Ammon's horn (tissue), 1 donor: ENCODE data around the gene NCKAP5.

Experiments
- DNase-seq: peaks from one replicate; pipeline ENCODE4 v3.0.0-alpha.2; 2016; ENCODE audit warnings: low spot score

NCKAP5 gene

DNA sequence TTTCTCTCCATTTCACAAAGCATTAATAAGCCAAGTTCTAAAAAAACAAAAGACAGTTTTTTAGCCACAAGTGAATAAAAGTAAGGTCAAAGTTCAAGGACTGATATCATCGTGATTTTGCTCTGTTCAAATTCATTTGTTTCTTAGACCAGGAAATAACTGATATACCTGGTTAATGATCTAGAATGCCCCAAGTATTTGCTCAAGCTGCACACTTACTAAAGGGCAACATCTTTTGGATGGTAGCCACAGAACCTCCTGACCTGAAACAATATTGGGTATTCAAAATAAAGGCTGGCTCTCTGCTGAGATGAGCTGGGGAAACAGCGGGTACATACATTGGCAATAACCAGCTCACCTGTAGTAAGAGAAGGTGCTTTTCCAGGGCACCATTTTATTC lies 583.5 kb downstream of the NCKAP5 start:
- DNase-seq = no peak

DNA sequence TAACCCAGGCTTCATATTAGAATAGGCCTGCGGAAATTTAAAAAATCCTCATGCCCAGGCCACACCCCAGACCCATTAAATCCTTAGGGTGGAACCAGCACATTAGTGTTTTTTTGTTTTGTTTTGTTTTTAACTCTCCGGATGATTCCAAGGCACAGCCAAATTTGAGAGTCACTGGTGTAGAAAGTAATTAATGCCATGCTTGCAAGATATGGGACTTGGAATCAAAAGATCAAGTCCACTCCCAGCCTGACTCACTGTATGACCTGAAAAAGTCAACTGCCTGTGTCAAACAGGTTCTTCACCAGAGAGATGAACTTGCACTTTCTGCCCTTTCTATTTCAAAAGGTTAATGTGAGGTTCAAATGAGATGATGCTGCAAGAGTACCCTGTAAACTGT lies 588.0 kb downstream of the NCKAP5 start:
- DNase-seq = no peak

DNA sequence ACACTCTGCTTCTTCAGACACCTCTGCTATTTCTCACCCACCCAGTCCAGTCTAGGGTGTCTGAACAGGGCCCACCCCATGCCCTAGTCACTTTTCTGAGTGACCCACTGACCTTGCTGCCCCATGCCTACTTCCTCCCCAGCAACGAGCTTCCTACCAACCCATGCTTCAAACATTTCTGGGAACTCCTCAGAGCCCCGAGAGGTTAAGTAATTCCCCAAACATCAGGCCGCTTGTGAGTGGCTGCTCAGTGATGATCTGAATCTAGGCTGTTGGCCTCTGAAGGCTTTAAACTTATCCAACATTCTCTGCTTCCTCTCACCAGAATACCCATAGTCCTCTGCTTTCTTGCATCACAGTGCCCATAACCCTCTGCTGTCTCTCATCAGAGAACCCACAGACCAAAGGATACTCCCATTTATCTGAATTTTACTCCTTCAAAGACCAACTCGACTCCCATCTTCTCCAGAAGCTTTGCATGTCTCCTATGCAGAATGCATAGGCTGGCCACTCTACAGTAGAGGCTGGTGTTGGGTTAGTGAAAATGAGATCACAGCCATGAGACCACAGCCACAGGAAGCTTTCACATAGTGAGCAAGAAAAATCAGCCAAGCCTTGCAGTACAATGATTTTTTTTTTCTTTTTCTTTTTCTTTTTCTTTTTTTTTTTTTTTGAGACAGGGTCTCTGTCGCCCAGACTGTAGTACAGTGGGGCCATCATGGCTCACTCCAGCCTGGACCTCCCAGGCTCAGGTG lies 588.7 kb downstream of the NCKAP5 start:
- no peak for DNase-seq

DNA sequence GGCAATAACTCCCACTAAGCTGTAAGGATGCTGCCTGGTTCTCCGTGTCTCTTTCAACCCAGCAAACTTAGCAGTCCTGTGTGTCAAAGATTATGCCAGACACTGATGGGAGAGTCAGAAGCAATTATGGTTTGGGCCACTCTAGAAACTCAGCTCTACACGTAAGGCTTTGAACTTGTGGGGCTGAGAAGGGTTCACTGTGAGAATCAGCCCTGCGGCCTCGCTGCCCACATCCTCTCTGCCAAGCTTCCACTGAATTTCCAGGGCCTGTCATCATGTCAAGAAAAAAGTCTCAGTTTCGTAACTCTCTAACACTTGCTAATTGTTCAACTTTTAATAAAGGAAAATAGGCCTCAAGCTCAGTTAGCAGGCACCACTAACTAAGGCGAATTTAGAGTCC lies 589.4 kb downstream of the NCKAP5 start:
- peak; percentile 22 for DNase-seq

DNA sequence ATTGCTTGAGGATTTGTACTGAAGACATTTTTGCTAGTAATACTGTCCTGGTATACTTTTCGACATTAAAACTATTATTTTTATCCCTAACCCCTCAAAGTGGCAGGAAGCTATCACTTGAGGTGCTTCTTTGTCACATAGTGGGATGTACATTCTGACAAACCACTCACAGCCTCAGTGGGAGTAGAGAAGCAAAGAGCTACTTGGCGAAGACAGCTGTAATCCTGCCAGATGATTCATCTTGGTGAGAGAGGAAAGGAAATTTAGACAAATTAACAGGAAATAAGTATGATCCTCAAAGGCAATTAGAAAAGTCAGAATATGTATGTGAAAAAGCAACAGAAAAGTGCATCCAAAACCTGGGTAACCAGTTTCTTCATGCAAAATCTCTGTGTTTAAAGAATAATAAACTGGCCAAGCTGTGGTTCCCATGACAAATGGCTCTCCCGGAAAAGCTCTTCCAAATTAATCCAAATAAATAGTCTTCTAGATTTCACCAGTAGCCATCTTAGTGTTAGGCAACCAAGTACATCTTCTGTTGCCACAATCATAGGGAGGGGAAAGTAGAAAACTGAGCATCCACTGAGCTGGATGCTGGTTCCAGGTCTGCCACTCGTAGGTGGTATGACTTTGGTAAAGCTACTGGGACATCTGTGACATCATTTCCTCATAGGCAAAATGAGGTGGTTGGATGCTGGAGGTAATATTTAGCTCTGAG lies 590.3 kb downstream of the NCKAP5 start:
- DNase-seq = peak; percentile 20

DNA sequence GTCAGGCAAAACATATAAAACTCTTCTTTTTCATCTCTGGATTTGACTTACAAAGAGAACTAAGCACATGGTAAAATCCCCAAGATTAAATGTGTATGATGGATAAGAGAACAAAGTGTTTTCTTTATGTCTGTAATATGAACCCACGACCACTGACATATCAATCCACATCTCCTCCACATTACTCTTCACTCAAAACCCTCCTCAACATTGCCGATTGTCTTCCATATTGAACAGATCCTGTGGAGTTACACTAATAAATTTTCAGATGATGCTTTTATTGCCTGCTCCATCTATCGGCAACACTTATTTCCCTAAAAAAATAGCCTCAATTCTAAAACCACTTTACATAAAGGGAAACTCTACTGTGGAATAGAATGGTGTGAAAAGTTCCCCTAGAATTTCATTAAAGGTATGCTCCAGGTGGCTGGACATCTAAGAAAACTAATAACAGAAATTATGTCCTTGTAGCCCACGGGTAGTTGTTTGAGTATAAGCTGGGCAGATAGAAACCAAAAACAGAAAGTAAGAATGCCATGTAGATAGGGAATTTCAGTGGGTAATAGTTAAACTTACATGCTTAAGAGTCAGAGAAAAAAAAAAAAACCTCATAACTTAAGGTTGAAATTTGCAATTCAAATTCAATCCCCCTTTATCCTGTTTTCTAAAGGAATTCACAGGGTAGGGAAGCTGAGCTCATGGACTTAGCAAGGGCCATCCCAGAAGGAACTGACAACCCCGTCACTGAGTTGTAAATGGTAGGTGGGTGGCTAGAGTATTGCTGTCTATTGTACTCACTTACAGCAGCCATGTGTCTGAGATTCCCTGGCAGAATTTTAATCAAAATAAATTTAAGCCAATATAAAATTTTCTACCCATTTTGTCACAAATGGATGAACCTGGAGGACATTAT lies 592.8 kb downstream of the NCKAP5 start:
- no peak for DNase-seq

DNA sequence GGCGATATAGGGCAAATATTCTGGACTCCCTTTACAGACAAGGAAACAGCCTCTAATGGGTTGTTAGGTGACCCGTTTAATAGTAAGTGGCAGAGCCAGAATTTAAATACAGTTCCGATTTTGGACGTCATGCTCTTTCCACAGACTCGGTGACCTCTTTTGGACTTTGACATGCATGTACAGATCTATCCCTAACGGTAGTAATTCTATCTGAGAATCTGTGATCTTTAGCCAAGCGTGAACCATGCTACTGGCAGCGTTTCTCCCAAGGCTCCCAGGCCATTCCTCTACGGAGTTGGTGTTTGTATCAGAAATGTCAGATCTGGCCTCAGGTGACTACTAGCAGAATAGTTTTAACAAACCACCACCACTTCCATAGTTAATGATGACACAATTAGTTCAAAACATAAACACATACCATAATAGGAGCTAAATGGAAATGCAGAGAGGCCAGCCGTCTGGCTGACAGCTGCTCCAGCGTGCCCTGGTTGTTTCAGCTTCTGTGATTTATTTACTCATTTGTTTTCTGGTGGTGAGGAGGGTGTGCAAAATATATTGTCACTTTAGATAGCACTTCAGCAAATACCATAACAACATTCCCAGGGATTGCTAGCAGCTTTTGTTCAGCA lies 593.7 kb downstream of the NCKAP5 start:
- no peak for DNase-seq

DNA sequence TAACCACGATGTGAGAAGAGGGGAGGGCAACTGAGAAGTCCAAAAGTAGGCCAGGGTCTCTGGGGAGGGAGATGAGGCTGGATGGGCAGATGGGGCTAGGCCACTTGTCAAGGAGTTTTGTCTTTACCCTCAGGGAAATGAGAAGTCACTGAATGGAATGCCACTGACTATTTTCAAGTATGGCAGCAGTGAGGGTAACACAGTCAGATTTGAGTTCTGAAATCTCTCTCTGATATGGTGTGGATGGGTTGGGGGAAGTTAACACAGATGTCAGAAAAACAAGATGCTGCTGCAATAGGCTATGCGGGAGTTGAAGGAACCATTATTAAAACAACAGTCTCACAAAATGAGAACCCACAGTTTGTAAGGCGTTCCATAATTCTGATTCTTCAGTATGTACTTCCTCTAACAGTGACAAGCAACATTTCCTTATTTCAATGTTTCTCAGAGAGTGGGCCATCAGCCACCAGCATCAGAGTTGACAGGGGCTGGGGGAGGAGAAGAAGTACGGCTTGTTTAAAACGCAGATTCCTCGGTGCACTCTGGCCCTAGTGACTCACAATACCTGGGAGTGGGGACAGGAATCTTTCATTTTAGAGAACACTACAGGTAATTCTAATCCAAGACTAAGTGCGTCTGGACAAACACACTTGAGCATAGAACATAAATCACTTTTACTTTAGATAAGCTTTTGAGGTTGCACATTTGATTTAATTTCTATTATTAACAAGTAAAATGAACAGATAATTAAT lies 596.8 kb downstream of the NCKAP5 start:
- no peak for DNase-seq

DNA sequence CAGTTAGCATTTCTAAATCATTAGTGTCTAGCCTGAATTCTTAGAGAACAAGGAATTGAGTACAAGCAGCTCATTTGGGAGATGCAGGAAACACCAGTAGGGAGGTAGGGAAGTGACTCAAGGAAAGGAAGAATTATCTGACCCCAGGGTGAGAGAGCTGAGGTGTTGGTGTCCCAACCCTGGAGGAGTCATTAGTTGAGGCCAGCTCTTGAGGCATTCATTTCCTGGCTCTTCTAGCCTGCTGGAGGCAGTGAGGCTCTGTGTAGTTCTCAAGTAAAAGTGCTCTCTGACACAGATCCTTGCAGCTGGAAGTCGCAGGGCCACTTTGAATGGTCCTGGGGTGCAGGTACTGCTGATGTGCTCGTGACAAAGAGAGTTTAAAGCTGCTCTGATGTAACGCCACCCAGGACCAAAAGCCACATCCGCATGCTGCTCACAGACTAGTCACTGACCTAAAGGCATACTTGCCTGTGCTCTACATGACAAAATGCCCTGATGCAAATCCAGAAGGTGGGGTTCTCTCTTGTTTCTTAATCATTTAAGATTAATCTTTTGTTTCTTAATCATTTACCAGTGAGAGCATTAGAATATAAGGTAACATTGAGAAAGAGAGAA lies 598.8 kb downstream of the NCKAP5 start:
- DNase-seq = no peak

DNA sequence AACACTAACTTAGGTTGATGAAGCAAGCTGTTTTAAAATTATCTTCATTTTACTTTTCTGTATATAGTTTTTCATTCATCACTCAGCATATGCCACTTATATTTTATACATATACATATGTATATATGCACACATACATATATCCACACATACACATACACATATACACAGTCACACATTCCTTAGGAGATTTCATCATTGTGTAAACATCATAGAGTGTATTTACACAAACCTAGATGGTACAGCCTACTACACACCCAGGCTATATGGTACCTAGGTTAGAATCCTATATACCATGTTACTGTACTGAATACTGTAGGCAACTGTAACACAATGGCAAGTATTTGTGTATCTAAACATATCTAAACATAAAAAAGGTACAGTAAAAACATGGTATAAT lies 602.8 kb downstream of the NCKAP5 start:
- DNase-seq = no peak

DNA sequence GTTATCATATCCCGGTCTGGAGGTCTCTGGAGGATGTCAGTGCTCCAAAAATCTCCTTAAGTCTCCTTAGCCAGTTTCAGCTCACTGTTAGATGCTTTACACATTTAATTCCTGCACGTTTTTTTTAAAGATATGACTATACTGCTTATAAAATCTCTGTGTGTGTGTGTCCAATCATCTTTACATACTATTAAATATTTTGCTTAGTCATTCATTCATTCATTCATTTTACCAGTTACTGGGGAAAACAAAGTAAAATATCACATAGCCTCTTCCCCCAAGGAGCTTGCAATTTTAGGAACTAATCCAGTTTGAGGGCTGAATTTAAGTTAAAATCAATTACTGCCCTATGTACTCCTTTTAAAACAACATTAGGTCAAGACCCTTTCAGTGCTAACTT lies 605.1 kb downstream of the NCKAP5 start:
- DNase-seq = no peak

DNA sequence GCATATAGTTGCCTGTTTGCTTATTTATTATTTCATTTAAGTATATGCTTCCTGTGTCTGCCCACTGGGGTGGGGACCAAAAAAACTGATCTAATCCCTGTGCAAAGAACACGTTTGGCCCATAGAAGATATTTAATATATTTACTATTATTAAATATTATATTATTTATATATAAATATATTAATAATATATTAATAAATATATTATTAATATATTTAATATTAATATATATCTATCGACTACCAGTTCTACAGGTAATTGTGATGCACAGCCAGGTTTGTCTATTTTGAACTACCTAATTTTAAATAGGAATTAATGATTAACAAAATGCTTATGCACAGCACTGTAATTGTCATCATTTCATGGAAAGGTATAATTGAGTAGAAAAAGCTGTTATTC lies 609.4 kb downstream of the NCKAP5 start:
- no peak for DNase-seq

DNA sequence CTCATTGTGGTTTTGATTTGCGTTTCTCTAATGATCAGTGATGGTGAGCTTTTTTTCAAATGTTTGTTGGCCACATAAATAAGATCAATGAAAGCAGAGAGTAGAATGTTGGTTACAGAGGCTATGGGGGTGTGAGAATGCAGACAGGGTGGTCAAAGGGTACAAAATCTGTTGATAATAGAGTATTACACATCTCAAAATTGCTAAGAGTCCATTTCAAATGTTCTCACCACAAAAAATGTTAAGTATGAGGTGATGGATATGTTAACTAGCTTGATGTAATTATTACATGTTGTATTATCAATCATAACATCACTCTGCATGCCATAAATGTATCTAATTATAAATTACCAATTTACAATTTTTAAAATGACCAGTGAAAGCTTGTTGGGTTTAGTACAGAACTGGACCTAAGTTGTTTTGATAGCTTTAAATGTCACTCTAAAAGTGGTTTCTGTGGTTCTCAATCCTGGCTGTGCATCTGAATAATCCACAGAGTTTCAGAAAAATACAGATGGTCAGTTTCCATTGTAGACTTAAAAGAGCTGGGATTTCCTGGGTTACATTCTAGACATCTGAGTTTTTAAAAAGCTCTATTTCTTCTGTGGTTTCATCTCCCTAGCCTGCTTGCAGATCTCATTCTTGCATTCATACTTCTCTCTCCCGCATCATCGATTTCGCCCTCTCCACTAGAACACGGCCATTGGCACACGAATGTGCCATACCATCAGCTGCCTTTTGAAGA lies 612.2 kb downstream of the NCKAP5 start:
- DNase-seq = no peak

DNA sequence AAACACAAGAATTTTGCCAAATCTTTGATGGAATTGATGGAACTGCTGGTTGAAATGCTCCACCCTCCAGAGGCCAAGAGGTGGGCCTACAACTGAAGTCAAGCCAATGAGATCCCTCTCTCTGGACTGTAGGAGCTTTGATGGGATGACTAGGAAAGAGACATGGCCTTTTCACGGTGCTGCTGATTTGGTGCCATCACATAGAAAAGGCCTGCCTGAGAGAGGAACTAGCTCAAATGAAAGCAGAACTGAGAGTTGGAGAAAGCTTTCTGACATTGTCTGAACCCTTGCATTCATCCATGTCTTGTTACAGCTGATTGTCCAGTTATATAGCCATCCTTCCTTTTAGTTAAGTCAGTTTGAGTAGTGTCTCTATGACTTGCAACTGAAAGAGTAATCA lies 614.5 kb downstream of the NCKAP5 start:
- peak; percentile 46 for DNase-seq

DNA sequence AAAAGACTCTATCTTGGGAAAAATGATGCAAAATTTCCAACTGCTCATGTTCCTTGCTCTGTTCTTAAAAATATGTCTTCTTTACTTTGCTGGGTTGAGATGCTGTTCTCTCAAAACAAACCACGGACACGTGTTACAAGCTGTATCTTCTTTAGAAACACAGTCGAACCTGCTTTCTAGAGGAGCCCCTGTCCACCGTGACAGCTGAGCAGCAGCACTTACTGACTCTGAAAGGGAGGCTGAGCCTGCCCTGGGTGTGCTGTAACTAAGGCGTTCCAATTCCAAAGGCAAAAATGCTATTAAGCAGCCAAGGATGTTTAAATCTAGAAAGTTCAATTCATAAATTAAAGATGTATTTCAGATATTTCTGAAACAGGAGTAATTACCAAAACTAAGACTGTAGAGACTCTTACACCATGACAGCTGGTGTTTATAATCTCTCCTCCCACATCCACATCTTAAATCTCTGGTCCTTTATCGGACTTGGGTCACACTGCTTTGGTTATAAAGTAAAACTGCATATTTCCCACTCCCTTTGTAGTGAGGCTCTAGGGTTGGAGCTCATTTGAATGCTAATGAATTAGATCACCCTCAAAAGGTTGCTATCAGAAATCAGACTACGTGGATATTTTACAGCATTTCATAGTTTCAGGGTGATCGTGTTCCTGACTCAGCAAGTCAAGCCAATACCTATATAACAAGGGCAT lies 617.1 kb downstream of the NCKAP5 start:
- DNase-seq = no peak

DNA sequence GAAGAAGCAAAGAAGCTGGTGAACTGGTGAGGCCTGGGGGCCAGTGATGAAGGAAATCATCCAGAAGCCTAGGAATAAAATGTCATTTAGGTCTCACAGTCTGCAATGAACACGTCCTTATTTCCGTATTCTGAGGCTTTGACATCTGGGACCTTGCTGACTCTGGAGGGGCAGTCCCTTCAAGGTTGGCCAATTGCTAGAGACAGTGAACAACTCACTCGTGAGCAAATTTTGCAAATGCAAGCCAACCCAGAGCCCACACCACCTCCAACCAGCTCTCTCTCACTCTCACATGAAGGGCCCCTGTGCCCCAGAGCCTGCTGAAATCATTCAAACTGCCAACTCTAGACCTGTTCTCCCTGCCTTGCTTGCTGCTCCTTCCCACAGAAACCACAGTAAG lies 619.2 kb downstream of the NCKAP5 start:
- no peak for DNase-seq

DNA sequence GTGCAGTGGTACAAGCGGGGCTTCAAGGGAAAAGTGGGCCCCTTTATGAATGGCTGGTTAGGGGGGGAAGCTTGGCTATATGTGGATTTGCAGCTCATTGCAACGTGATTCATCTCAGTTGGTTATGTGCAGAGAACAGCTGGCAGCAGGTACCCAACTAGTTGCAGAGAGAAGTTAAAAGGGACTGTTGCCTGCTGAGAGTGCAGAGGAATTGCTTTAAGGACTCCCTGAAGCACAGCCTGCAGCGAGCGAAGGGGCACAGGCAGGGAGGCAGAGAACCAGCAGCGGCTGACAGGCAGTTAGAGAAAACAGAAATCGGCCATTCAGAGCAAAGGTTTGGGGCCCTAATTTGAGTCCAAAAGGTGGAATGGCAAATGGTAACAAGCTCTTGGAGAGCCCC lies 620.1 kb downstream of the NCKAP5 start:
- no peak for DNase-seq

DNA sequence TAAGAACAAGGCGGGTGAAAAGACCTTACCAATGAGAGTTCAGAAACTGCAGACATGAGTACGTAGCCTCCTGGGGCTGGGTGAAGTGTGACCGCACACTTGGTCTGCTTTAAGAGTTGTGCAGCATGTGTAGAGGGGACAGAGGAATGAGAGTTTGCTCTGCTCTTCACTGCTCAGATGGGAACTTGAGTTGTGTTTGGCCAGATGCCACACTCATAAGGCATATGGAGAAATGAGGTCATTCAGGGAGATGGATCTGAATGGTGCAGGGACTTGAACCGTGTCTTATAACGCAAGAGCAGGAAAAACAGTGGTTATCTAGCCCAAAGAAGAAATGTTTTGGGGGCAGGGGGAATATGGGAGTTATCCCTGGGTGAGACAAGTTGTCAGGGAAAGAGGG lies 624.4 kb downstream of the NCKAP5 start:
- peak; percentile 20 for DNase-seq

DNA sequence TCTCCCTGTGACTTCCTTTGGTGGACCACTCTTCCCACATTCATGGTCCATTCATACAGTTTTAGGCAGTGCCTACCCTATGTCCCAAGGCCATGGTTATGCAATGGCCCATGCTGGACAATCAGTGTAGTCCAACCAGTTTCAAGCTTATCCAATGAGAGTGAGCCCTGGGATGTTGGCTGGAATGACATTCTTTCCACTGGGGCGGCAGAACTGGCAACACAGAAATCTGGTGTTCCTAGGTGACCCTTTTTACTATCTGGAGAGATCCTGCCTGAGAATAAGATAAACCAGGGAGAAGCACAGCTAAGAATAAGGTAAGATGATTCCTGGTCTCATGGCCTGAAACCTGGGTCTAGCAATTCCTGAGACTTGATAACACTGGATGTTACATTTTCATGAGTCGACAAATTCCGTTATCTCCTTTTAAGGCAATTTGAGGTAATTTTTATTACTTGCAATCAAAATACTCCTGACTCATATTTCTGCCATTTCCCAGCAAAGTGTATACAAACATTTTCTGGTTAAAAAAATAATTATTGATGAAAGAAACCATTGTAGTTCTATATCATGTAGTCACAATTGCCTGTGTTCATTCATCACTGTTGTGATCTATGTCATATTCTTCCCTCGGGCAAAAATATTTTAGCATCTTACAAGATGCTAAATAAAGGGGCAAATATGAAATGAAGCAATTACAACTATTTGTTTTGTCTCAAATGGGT lies 626.8 kb downstream of the NCKAP5 start:
- no peak for DNase-seq
